ENCODE data around the gene C1QL1. TPM values are rescaled to one million over a fixed set of nuclear protein-coding genes. Genes with fewer than 3 reads are reported as not detected.

C1QL1 gene
- polyA plus RNA-seq, 1 donor from 2014 or later = 0.19 TPM

GRCh38 chr17:44918006-44918405 is 50.1 kb downstream of the C1QL1 start:
- Histone ChIP-seq H3K9ac (ENCODE audit: low read length) (no peak overlapping the region), H3K79me2 (replicated peaks; ENCODE audit: insufficient read depth, low read length) (no peaks in the 10 kb centered on the region), H3K27me3 (ENCODE audit: insufficient read depth, low read depth, low read length) (peaks cover 7% of the 10 kb centered on the region), H3K36me3 (ENCODE audit: insufficient read depth, low read length) (no peaks in the 10 kb centered on the region), H2AFZ (ENCODE audit: low read depth, low read length) (no peak overlapping the region), H3K9me3 (ENCODE audit: low read length) (no peaks in the 10 kb centered on the region), H3K27ac (ENCODE audit: low read length) (no peak overlapping the region), H4K20me1 (ENCODE audit: insufficient read depth) (no peaks in the 10 kb centered on the region), H3K4me3 (ENCODE audit: low read length) (no peak overlapping the region), H3K4me2 (ENCODE audit: low read length) (no peak overlapping the region), H3K9me2 (ENCODE audit: insufficient read depth, low read length) (no peaks in the 10 kb centered on the region), H3F3A (ENCODE audit: insufficient read depth, low read length, poor library complexity, severe bottlenecking) (no peaks in the 10 kb centered on the region)
- TF ChIP-seq REST (IDR thresholded peaks at IDR 0.05; ENCODE audit: borderline replicate concordance) = no peak
- no peak for TF ChIP-seq MXI1 (conservative IDR thresholded peaks at IDR 0.05; ENCODE audit: poor library complexity, severe bottlenecking)
- TF ChIP-seq POLR2AphosphoS5 (IDR thresholded peaks at IDR 0.05) = no peak
- no peak for TF ChIP-seq SMC3 (conservative IDR thresholded peaks at IDR 0.05; ENCODE audit: poor library complexity)
- no peak for TF ChIP-seq RAD21 (conservative IDR thresholded peaks at IDR 0.05)
- no peak for TF ChIP-seq EP300 (conservative IDR thresholded peaks at IDR 0.05; ENCODE audit: poor library complexity, severe bottlenecking)
- TF ChIP-seq TAF1 (IDR thresholded peaks at IDR 0.05; ENCODE audit: low read depth) = no peak
- no peak for TF ChIP-seq CTCF (IDR thresholded peaks at IDR 0.05; ENCODE audit: poor library complexity, severe bottlenecking)
- no peak for TF ChIP-seq EZH2 (IDR thresholded peaks at IDR 0.05; ENCODE audit: borderline replicate concordance, insufficient read depth, low read length, poor library complexity, severe bottlenecking)

- H4K20me1 ChIP-seq (ENCODE audit: insufficient read depth) = no peaks in the 10 kb centered on the region
- H3K27ac ChIP-seq (ENCODE audit: low read length) = no peak overlapping the region
- H3K4me2 ChIP-seq (ENCODE audit: low read length) = no peak overlapping the region
- no peak overlapping the region for H2AFZ ChIP-seq (ENCODE audit: low read depth, low read length)
- no peak overlapping the region for H3K9ac ChIP-seq (ENCODE audit: low read length)
- TF ChIP-seq POLR2AphosphoS5 (IDR thresholded peaks at IDR 0.05) = no peak
- no peak for TF ChIP-seq SMC3 (conservative IDR thresholded peaks at IDR 0.05; ENCODE audit: poor library complexity)
- no peak for TF ChIP-seq MXI1 (conservative IDR thresholded peaks at IDR 0.05; ENCODE audit: poor library complexity, severe bottlenecking)
- TF ChIP-seq RAD21 (conservative IDR thresholded peaks at IDR 0.05) = no peak
- no peak for TF ChIP-seq EP300 (conservative IDR thresholded peaks at IDR 0.05; ENCODE audit: poor library complexity, severe bottlenecking)
- TF ChIP-seq EZH2 (IDR thresholded peaks at IDR 0.05; ENCODE audit: borderline replicate concordance, insufficient read depth, low read length, poor library complexity, severe bottlenecking) = no peak
- no peak for TF ChIP-seq CTCF (IDR thresholded peaks at IDR 0.05; ENCODE audit: poor library complexity, severe bottlenecking)
- TF ChIP-seq REST (IDR thresholded peaks at IDR 0.05; ENCODE audit: borderline replicate concordance) = no peak
- TF ChIP-seq TAF1 (IDR thresholded peaks at IDR 0.05; ENCODE audit: low read depth) = no peak
- no peaks in the 10 kb centered on the region for H3K79me2 ChIP-seq (replicated peaks; ENCODE audit: insufficient read depth, low read length)
- no peaks in the 10 kb centered on the region for H3K9me3 ChIP-seq (ENCODE audit: low read length)
- no peak overlapping the region for H3K4me3 ChIP-seq (ENCODE audit: low read length)
- H3K27me3 ChIP-seq (ENCODE audit: insufficient read depth, low read depth, low read length) = peaks cover 7% of the 10 kb centered on the region
- no peaks in the 10 kb centered on the region for H3K36me3 ChIP-seq (ENCODE audit: insufficient read depth, low read length)
- H3K9me2 ChIP-seq (ENCODE audit: insufficient read depth, low read length) = no peaks in the 10 kb centered on the region
- H3F3A ChIP-seq (ENCODE audit: insufficient read depth, low read length, poor library complexity, severe bottlenecking) = no peaks in the 10 kb centered on the region
Measured at GRCh38 chr17:44917456-44917855, 50.6 kb downstream of the C1QL1 start.

Measured in neural cell (in vitro differentiated cells).